Stimulated activated naive CD8-positive, alpha-beta T cell treated with anti-CD3 and anti-CD28 coated beads, Interleukin-15, Interleukin-2, amounts not matched to agents 100 U/mL and 50 U/mL, for 24 hours (primary cell): ENCODE data around the gene CCNE1.

Source experiments
- ATAC-seq: fragments of 150-1000 bp; cut with Tn5 transposase; one replicate; pipeline ENCODE4 v1.10.0; 2021
- DNase-seq: peaks from one replicate; pipeline ENCODE4 v3.0.0; 2021

CCNE1 gene

DNA sequence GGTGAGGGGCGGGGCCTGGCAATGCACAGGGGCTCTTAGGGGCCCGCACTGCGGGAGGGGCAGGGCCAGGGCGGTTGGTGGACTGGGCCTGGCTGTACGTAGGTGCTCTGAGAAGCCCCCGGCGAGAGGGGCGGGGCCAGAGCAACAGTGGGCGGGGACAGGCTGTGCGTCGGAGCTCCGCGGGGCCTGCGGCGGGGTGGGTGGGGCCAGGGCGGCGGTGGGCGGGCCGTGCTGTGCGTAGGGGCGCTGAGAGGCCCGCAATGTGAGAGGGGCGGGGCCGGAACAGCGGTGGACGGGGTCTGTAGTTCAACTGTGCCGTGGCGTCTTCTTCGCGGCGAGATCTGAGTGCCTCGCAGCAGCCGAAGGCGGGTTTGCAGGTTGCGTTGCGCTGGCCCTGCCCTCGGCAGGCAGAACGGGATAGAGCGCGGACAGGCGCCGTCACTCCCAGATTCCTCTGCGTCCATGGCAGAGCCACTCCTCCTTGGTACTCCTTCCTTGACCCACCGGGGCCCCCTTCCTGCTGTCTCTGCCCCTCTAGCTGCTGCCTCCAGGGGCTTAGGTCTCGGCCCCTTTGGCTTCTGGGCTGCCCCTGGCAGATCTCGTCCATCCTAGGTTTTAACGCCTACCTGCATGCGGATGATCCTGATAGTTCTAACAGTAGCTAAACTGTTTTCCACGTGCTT is 33.2 kb downstream of the CCNE1 start:
- peak; percentile 97 for DNase-seq

DNA sequence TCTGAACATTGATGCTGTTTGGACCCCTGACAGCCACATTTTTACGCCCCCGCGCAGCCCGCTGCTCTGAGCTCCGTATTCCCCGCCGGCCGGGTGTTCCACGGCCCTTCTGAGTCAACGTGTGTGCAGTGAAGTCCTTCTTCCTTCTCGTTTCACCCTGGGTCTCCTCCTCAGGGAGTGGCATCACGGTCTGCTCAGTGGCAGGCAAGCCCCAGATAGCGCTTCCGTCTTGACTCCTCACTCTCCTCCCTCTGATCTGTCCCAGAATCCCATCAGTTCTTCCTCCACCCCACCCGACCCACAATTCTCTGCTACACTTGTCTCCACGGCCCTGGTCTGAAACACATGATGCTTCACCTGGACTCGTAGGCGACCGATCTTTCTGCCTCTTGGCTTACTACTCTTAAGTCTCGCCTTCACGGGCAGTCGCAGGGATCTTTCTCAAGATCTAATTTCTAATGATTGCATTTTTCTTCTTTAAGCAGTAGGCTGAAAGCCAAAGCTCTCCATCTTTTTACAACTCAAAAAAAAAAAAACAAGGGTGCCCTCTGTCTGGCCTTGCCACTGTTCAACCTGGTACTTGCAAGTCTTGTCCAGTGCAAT is 33.9 kb downstream of the CCNE1 start:
- peak; percentile 60 for DNase-seq
- peak; percentile 12 for ATAC-seq

More for the DNA sequence above, 33.2 kb downstream of the CCNE1 start:
- peak; percentile 81 for ATAC-seq

- ATAC-seq (no peak), DNase-seq (no peak)
Observed at GRCh38 chr19:29849208-29849607, 37.4 kb downstream of the CCNE1 start.

GRCh38 chr19:29850482-29850881 is 38.7 kb downstream of the CCNE1 start:
- ATAC-seq = no peak
- DNase-seq = no peak

- DNase-seq = peak; percentile 44
- ATAC-seq = peak; percentile 99
Observed at GRCh38 chr19:29851769-29852521, 40.2 kb downstream of the CCNE1 start.

DNA sequence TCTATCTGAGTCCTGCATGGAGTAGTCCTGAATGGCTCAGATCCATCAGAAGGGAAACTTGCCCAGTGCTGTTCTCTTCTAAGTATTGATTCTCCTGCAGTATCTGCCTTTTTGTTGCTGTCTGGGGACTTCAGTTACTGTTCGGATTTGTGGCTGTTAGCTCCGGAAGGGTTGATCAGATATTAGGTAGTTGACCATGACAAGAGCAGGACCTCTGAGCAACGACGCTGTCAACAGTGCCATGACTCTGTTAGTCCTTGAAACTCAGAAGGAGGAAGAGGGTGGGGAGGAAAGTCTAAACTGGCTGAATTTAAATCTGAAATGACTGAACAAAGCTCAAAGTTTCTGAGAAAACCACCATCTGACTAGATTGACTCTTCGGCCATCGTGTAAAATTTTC is 42.2 kb downstream of the CCNE1 start:
- DNase-seq (no peak), ATAC-seq (no peak)

DNA sequence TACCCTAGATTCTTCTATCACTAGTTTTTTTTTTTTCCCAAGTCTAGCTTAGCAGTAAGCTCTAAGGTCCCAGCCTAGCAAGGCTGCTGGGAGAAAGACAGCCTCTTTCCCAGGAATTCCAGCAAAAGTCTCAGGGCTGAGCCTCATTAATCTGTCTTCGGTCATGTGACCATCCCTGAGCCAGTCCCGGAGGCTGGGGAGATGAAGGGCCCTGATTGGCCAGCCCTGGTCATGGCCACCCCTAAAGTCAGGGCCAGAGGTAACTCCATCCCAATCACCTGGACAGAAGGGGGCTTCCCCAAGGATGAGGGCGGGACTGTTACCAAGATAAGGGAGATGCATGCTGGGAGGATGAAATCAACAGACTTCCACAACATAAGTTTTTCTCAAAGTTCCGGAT is 43.3 kb downstream of the CCNE1 start:
- no peak for DNase-seq
- ATAC-seq = no peak

DNA sequence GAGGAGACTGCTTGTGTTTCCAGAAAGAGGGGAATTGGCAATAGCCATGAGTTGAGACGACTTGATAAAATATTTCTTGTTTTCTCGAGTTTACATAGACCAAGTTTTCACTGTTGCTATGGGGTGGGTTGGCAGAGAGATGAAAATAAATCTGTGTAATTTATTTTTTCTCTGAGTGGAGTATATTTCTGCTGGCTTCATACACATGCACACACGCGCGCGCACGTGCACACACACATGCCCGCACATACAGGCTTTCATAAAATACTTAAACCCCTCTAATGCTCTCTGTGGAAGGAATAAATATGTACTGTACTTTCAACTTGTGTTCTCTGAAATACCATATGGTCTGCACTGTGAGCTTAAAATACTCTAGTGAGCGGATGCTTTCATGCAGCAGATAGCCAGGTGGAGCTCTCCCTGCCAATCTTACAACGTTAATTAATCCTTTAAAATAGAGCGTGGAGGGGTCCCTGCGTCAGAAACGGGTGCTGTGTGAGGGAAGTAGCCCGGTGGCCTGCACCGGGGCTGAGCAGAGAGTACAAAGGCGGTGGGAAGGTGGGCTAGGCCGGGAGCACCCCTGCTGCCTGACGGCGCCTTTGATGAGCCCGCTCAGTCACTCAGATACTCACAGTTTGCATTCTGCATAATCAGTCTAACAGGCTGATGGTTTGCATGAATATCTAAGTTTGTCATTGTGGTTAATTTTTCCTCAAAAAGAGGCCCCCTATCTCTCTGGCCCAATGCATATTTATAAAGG is 44.1 kb downstream of the CCNE1 start:
- no peak for DNase-seq
- ATAC-seq = no peak

DNA sequence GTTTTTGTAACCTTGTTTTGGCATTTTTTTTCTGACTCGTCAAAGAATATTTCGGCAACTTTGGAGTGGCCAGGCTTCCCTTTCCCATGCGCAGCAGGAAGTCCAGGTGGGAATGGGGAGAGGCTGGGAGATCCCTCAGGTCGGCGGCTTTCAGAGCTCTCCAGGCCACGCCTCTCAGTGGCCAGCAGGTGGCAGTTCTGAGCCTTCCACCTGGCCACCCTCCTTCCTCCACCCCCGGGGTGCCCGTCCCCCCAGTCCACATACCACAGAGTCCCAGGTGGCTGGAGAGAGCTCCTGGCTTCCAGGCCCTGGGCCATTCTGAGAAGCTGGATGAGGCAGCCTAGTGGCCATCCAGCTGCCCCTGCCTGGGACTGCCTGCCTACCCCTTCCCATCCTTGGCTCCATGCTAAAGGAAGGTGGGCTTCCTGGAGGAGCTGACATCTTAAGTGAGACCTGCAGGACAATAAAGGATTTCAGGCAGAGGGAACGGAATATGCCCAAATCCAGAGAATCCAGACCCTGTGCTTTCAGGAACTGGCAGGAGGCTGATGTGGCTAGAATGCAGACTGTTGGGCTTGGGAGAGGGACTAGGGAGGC is 46.3 kb downstream of the CCNE1 start:
- ATAC-seq (peak; percentile 67), DNase-seq (peak; percentile 55)

DNA sequence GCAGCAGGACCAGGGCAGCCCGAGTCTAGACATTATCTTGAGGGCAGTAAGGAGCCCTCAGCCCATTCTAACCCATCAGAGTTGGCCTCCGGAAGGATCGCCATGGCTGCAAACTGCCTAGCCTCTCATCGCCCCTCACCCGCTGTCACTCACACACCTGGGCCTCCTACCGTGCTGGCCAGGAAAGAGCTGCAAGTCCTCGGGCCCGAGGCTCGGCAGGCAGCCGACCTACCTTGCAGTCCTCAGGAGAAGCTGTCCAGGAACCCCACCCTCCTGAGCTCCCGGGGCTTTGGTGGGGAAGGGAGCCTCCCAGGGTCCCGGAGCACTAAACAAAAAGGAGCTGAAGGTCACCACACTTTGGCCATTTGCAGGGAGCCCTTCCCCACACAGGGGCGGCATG is 46.8 kb downstream of the CCNE1 start:
- DNase-seq (no peak), ATAC-seq (no peak)

DNA sequence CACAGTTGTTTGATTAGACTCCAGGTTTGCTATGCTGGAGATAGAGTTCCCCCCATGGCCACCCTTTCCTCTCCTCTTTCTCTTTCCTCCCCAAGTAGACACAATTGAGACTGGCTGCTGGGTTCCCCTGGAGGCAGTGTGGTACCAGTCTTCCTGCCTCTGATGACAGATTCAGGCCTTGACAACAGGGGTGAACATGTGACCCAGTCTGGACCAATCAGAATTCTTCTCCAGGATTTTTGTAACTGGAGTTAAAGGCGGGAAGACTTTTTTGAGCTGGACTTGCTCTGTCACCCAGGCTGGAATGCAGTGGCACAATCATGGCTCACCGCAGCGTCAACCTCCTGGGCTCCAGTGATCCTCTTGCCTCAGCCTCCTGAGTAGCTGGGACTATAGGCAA is 48.7 kb downstream of the CCNE1 start:
- DNase-seq = no peak
- no peak for ATAC-seq

DNA sequence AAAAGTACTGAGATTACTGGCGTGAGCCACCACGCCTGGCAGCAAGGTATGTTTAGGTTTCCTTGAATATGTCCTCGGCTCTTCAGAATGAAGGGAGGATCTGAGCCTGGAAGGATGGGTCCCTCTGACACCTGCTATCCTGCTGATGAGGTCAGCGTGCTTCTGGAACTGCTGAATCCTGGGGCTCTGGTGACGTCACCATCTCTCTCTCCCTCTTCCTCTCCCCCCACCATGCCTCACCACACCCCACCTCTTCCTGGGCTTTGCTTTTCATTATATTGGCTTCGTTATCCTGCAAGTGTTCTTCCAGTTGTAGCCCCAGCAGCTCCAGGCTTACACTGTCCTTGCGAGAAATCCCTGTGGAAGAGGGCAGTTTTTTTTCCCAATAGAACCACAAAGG is 49.8 kb downstream of the CCNE1 start:
- no peak for DNase-seq
- no peak for ATAC-seq

DNA sequence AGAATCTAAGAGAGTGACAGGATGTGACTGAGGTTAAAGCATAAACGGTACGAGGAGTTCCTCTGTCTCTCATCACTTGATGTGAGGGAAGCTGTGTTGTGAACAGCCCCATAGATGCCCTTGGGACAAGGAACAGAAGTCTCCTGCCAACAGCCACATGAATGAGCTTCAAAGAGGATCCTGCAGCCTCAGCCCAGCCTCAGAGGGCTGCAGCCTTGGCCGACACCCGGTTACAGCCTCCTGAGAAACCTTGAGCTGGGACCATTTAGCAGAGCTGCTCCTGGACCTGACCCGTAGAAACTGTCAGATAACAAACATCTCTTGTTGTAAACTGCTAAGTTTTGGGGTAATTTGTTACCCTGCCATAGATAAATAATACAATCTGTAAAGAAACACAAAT is 54.2 kb downstream of the CCNE1 start:
- DNase-seq (no peak), ATAC-seq (no peak)

DNA sequence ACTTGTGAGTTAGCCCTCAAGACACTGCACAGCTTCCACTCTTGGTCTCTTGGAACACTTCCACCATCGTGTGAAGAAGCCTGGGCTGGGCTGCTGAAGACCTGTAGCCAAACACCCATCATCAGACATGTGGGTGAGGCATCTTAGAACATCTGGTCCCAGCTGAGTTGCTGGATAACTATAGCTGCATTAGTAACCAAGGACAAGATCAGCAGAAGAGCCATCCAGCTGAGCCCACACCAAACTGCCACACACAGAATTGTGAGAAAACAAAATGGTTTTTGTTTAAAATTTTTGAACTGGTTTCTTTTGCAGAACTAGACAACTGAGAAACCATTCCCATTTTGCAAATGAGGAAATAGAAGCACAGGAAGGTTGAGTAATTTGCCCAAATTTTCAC is 56.2 kb downstream of the CCNE1 start:
- DNase-seq = no peak
- no peak for ATAC-seq

- DNase-seq (no peak), ATAC-seq (no peak)
Observed at GRCh38 chr19:29871143-29871542, 59.4 kb downstream of the CCNE1 start.

DNA sequence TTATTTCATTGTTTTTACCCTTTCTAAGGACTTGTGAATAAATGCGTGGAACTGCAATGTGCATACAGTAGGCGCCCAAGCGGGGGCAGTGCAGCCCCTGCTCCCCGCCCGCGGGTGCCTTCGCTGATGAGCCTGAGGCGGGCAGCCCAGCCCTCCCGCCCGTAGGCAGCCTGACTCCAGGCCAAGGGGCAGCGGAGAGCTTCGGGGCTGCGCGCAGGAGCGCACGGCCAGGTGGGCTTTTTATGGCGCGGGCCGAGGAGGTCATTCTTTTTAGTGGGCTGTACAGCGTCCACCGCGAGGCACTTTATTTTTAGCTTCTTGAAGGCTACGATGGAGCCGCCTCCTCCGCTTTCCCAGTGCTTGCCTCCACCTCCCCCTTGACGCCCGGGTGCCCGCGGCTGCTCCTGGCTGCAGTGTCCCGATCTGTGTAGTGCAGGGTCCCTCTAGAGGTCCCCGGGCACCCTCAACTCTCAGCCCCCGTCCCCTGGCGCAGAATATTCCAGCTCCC is 60.5 kb downstream of the CCNE1 start:
- ATAC-seq (no peak), DNase-seq (peak; percentile 17)

DNA sequence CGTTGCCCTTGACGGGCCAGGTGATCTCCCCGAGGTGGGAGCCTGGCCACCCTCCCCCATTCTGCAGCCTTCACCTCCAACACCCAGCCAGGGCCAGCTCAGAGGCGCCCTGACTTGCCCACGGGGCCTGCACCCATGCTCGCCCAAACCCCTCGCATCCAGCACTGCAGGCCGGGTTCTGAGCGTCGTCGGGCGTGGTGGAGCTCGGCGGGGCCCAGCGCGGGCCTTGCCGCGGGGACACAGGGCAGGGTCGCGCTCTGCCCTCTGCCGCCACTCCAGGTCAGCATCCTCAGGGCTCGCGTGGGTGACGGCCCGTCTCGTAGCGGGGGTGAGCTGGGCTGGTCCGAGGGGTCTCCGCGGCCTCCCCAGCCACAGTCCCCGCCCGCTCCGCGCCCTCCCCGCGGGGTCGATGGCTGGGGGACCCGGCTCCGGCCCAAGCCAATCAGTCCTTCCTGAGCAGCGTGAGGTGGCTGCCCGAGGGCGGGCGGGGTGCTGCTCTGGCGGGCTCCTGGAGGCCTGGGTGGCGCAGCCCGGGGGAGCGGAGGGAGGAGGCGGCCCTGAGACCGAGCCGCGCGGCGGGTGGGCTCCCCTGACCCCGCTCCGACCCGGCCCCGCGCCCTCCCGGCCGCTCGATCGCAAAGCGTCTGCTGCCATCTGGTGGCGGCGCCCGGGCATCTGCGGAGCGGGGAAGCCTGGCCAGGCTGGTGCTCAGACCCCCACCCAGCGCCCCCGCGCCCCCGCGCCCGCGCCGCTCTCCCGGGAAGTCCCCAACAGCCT is 61.4 kb downstream of the CCNE1 start:
- DNase-seq (peak; percentile 83), ATAC-seq (peak; percentile 82)
